Stomach smooth muscle (tissue), 2 donors: ENCODE data around the gene LBHD1.
"Not testable (repeated sequence)": the region's sequence is repeated elsewhere in the genome, so short reads cannot be mapped to it uniquely, and the experiment has no call there.

ENCODE experiments used
- H3K27ac ChIP-seq: one replicate; pipeline ENCODE4 v1.7.0; 2013; ENCODE audit warnings: mild to moderate bottlenecking, low read length, inconsistent platforms
- H3K27me3 ChIP-seq, 2 donors: one replicate each; pipeline ENCODE4 v1.7.0; 2013; ENCODE audit warnings: low read length in 2 of 2; ENCODE audit not compliant: insufficient read depth in 2 of 2, control insufficient read depth in 1 of 2
- H3K36me3 ChIP-seq, 2 donors: one replicate each; pipeline ENCODE4 v1.7.0; 2013; ENCODE audit warnings: low read length in 2 of 2; ENCODE audit not compliant: control insufficient read depth in 2 of 2, insufficient read depth in 2 of 2
- H3K4me1 ChIP-seq: one replicate; pipeline ENCODE4 v1.7.0; 2013; ENCODE audit warnings: low read length; ENCODE audit not compliant: control insufficient read depth, insufficient read depth
- H3K4me3 ChIP-seq, 2 donors: one replicate each; pipeline ENCODE4 v1.7.0; 2013; ENCODE audit warnings: low read length in 2 of 2
- H3K9ac ChIP-seq, 2 donors: one replicate each; pipeline ENCODE4 v1.7.0; 2013; ENCODE audit warnings: low read length in 2 of 2, mild to moderate bottlenecking in 1 of 2
- H3K9me3 ChIP-seq, 2 donors: one replicate each; pipeline ENCODE4 v1.7.0; 2013; ENCODE audit warnings: low read length in 2 of 2; ENCODE audit not compliant: control insufficient read depth in 2 of 2
- donor health status: healthy.
- donor health status: Pancreatic carcinoma.

Gene LBHD1

GRCh38 chr11:62656796-62657429, 15.2 kb downstream of the LBHD1 start:
- Histone ChIP-seq H3K27me3 (no peaks in the 10 kb centered on the region), H3K9me3 (no peaks in the 10 kb centered on the region), H3K9ac (no peak overlapping the region), H3K27ac (no peak overlapping the region), H3K4me1 (peaks cover 10% of the 10 kb centered on the region), H3K36me3 (no peaks in the 10 kb centered on the region), H3K4me3 (no peak overlapping the region)

- Histone ChIP-seq H3K36me3 (peaks cover 3 to 5% of the 10 kb centered on the region in 2 donors), H3K9me3 (no peaks in the 10 kb centered on the region), H3K9ac (no peak overlapping the region), H3K27me3 (no peaks in the 10 kb centered on the region), H3K4me3 (no peak overlapping the region), H3K4me1 (peaks cover 15% of the 10 kb centered on the region), H3K27ac (no peak overlapping the region)
Measured at GRCh38 chr11:62654297-62654696, 17.8 kb downstream of the LBHD1 start.

GRCh38 chr11:62652161-62653006, 19.7 kb downstream of the LBHD1 start:
- Histone ChIP-seq H3K4me3 (peak overlapping the region; percentile 94 to 98), H3K27me3 (no peaks in the 10 kb centered on the region), H3K4me1 (peaks cover 17% of the 10 kb centered on the region), H3K9me3 (no peaks in the 10 kb centered on the region), H3K9ac (peak overlapping the region; percentile 98), H3K36me3 (peaks cover 16% of the 10 kb centered on the region in 2 donors), H3K27ac (peak overlapping the region; percentile 85)

- H3K4me1 ChIP-seq = peaks cover 32% of the 10 kb centered on the region
- peaks cover 16% of the 10 kb centered on the region in 2 donors for H3K36me3 ChIP-seq
- not testable (repeated sequence) for H3K27ac ChIP-seq, H3K9ac ChIP-seq, H3K9me3 ChIP-seq, H3K27me3 ChIP-seq, H3K4me3 ChIP-seq
Measured at GRCh38 chr11:62650283-62650682, 21.8 kb downstream of the LBHD1 start.

GRCh38 chr11:62649486-62649885, 22.6 kb downstream of the LBHD1 start:
- H3K36me3 ChIP-seq = peaks cover 16% of the 10 kb centered on the region in 2 donors
- H3K9me3 ChIP-seq = no peaks in the 10 kb centered on the region
- H3K4me1 ChIP-seq = peaks cover 37% of the 10 kb centered on the region
- no peak overlapping the region for H3K9ac ChIP-seq
- H3K27me3 ChIP-seq = no peaks in the 10 kb centered on the region
- H3K27ac ChIP-seq = no peak overlapping the region
- H3K4me3 ChIP-seq = no peak overlapping the region

- H3K27me3 ChIP-seq = no peaks in the 10 kb centered on the region
- no peak overlapping the region for H3K4me3 ChIP-seq
- no peak overlapping the region for H3K9ac ChIP-seq
- H3K4me1 ChIP-seq = peaks cover 37% of the 10 kb centered on the region
- H3K36me3 ChIP-seq = peaks cover 18 to 20% of the 10 kb centered on the region in 2 donors
- H3K27ac ChIP-seq = no peak overlapping the region
- no peaks in the 10 kb centered on the region for H3K9me3 ChIP-seq
Measured at GRCh38 chr11:62648967-62649364, 23.1 kb downstream of the LBHD1 start.

GRCh38 chr11:62648185-62648966, 23.7 kb downstream of the LBHD1 start:
- peaks cover 18 to 20% of the 10 kb centered on the region in 2 donors for H3K36me3 ChIP-seq
- no peak overlapping the region for H3K9ac ChIP-seq
- no peaks in the 10 kb centered on the region for H3K27me3 ChIP-seq
- H3K4me3 ChIP-seq = no peak overlapping the region
- H3K27ac ChIP-seq = no peak overlapping the region
- H3K4me1 ChIP-seq = peaks cover 37% of the 10 kb centered on the region
- no peaks in the 10 kb centered on the region for H3K9me3 ChIP-seq

GRCh38 chr11:62647609-62648005, 24.5 kb downstream of the LBHD1 start:
- no peaks in the 10 kb centered on the region for H3K9me3 ChIP-seq
- H3K36me3 ChIP-seq = peaks cover 18 to 20% of the 10 kb centered on the region in 2 donors
- H3K27ac ChIP-seq = no peak overlapping the region
- H3K27me3 ChIP-seq = no peaks in the 10 kb centered on the region
- H3K9ac ChIP-seq = no peak overlapping the region
- no peak overlapping the region for H3K4me3 ChIP-seq
- H3K4me1 ChIP-seq = peaks cover 35% of the 10 kb centered on the region

GRCh38 chr11:62646825-62647608, 25.1 kb downstream of the LBHD1 start:
- Histone ChIP-seq H3K9me3 (no peaks in the 10 kb centered on the region), H3K27me3 (no peaks in the 10 kb centered on the region), H3K4me1 (peaks cover 29% of the 10 kb centered on the region), H3K9ac (peak overlapping the region; percentile 42 to 56), H3K27ac (peak overlapping the region; percentile 24), H3K4me3 (peak overlapping the region; percentile 60 to 92), H3K36me3 (peaks cover 18 to 20% of the 10 kb centered on the region in 2 donors)
